ENCODE data around the gene BMP5.

Gene BMP5

DNA sequence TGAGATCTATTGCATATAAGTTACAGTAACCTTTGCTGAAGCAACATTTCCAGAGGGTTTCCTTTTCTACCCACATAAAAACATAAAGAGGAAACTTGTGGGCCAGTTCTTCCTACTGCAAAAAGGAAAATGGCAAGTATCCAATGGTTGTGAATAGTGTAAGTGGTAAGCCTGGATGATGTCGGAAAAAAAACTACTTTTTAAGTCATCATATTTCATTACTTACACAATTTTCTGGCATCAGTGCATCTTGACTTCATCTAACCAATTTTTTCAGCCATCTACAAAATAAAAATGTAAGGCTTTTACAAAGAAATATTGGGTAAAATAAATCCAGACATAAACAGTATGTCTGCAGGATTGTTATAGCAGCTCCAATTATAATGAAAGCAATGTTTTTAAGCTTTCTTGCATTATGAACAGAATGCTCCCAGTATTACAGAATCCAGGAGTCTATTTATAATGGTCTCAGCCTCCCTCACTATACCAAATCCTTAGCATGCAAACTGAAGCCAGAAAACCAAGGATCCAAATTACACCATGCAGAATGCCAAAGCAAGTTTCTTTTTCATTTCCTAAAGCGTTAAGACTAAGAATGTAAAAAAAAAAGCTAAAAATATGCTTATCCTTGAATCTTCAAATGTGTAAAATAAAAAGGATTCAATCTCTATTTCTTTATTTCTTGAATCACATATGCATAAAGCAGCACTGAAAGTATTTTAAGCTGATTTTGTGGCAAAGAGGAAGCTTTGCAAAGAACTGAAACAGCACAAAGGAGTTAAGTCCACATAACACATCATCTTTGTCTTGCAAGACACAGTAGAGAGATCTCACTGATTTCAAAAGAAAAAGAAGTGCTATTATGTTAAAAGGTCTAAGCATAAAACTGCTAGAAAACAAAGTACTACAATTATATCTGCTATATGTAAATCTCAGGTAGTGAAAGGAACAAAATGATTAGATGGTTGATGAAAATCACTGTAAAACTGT lies 169.6 kb downstream of the BMP5 start:
- DNase-seq, result no peak

DNA sequence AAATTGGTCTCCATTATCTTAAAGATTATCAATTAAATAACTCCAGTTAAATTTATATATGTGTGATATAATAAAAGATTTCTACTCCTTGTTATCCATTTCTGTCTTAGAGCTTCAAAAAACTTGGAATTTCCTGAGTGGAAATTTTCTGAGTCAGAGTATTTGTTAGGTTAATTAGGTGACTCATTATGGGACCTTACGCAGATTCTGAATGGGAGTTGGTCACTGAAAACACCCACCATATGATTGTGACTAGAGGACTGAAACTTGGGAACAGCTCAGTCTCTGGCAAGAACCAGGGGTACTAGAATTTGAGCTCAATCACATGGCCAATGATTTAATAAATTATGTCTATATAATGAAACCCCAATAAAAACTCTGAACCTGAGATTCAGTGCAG lies 171.0 kb downstream of the BMP5 start:
- DNase-seq, result no peak

Data from CD4-positive, alpha-beta T cell treated with Interleukin-17A for 4 hours (primary cell).